ENCODE results near the gene PPFIA4.

- TF ChIP-seq EZH2phosphoT487 (IDR thresholded peaks at IDR 0.05; ENCODE audit: low read length) (no peak), EZH2 (optimal IDR thresholded peaks at IDR 0.05; ENCODE audit: low read depth, low read length) (no peak)
These were observed 95.1 kb downstream of the PPFIA4 start for GRCh38 chr1:203121186-203122015.

Measured in MM.1S (cell line).